Adipocyte (in vitro differentiated cells): Measurements from ENCODE around the gene FKBP11.

Experiments
- DNase-seq: peaks from one replicate; pipeline ENCODE4 v3.0.0-alpha.2; 2015; ENCODE audit warnings: low read depth
- H3K27me3 ChIP-seq: replicated peaks from 2 replicates; pipeline ENCODE4 v1.7.0; 2013; ENCODE audit warnings: mild to moderate bottlenecking, low read length, moderate library complexity; ENCODE audit not compliant: control insufficient read depth, insufficient read depth
- H3K36me3 ChIP-seq: 2 replicates; pipeline ENCODE4 v1.7.0; 2013; ENCODE audit warnings: low read length, mild to moderate bottlenecking, moderate library complexity; ENCODE audit not compliant: control insufficient read depth, insufficient read depth, severe bottlenecking
- H3K4me1 ChIP-seq: 2 replicates; pipeline ENCODE4 v1.7.0; 2013; ENCODE audit warnings: mild to moderate bottlenecking, low read length, moderate library complexity; ENCODE audit not compliant: control insufficient read depth, insufficient read depth
- H3K4me3 ChIP-seq: 2 replicates; pipeline ENCODE4 v1.7.0; 2013; ENCODE audit warnings: mild to moderate bottlenecking, low read length, moderate library complexity
- H3K9ac ChIP-seq: 2 replicates; pipeline ENCODE4 v1.7.0; 2013; ENCODE audit warnings: mild to moderate bottlenecking, low read length, moderate library complexity
- H3K9me3 ChIP-seq: 2 replicates; pipeline ENCODE4 v1.7.0; 2013; ENCODE audit warnings: mild to moderate bottlenecking, low read length, moderate library complexity; ENCODE audit not compliant: control insufficient read depth

The FKBP11 gene

GRCh38 chr12:48966177-48966895 is 41.0 kb upstream of the FKBP11 start:
- Histone ChIP-seq H3K4me3 (no peak overlapping the region), H3K27me3 (peaks cover 45% of the 10 kb centered on the region), H3K9ac (no peak overlapping the region), H3K36me3 (no peaks in the 10 kb centered on the region), H3K4me1 (no peaks in the 10 kb centered on the region), H3K9me3 (no peaks in the 10 kb centered on the region)
- DNase-seq = no peak

- Histone ChIP-seq H3K27me3 (peaks cover 35% of the 10 kb centered on the region), H3K4me3 (no peak overlapping the region), H3K9ac (no peak overlapping the region), H3K36me3 (no peaks in the 10 kb centered on the region), H3K9me3 (no peaks in the 10 kb centered on the region), H3K4me1 (no peaks in the 10 kb centered on the region)
- peak; percentile 50 for DNase-seq
These were observed 40.1 kb upstream of the FKBP11 start for GRCh38 chr12:48965298-48965838.

GRCh38 chr12:48961801-48962200 is 36.5 kb upstream of the FKBP11 start:
- DNase-seq = no peak
- Histone ChIP-seq H3K9ac (no peak overlapping the region), H3K9me3 (no peaks in the 10 kb centered on the region), H3K36me3 (no peaks in the 10 kb centered on the region), H3K4me3 (no peak overlapping the region), H3K27me3 (peaks cover 11% of the 10 kb centered on the region), H3K4me1 (peaks cover 6% of the 10 kb centered on the region)

GRCh38 chr12:48961331-48961730 is 36.0 kb upstream of the FKBP11 start:
- H3K4me3 ChIP-seq = no peak overlapping the region
- H3K27me3 ChIP-seq = peaks cover 11% of the 10 kb centered on the region
- H3K36me3 ChIP-seq = no peaks in the 10 kb centered on the region
- no peaks in the 10 kb centered on the region for H3K9me3 ChIP-seq
- H3K9ac ChIP-seq = no peak overlapping the region
- H3K4me1 ChIP-seq = peaks cover 6% of the 10 kb centered on the region
- no peak for DNase-seq

GRCh38 chr12:48960834-48961233 is 35.5 kb upstream of the FKBP11 start:
- Histone ChIP-seq H3K27me3 (peaks cover 11% of the 10 kb centered on the region), H3K4me1 (peaks cover 9% of the 10 kb centered on the region), H3K36me3 (no peaks in the 10 kb centered on the region), H3K9ac (no peak overlapping the region), H3K4me3 (no peak overlapping the region), H3K9me3 (no peaks in the 10 kb centered on the region)
- DNase-seq = no peak

- Histone ChIP-seq H3K9me3 (no peaks in the 10 kb centered on the region), H3K4me1 (peaks cover 22% of the 10 kb centered on the region), H3K27me3 (no peaks in the 10 kb centered on the region), H3K36me3 (peaks cover 21% of the 10 kb centered on the region), H3K9ac (peak overlapping the region; percentile 98), H3K4me3 (peak overlapping the region; percentile 98)
- no peak for DNase-seq
These were observed 32.7 kb upstream of the FKBP11 start for GRCh38 chr12:48958049-48958388.

- H3K4me1 ChIP-seq = peaks cover 22% of the 10 kb centered on the region
- peak within 1 kb of the TSS; percentile 98 for H3K4me3 ChIP-seq
- no peaks in the 10 kb centered on the region for H3K27me3 ChIP-seq
- H3K36me3 ChIP-seq = peaks cover 28% of the 10 kb centered on the region
- no peaks in the 10 kb centered on the region for H3K9me3 ChIP-seq
- H3K9ac ChIP-seq = peak within 1 kb of the TSS; percentile 98
- peak; percentile 98 for DNase-seq
These were observed 32.1 kb upstream of the FKBP11 start, which contains the start of gene ARF3 for GRCh38 chr12:48957141-48958048. Gene ARF3, minus strand, starts transcription at chr12:48957487. Its CDS starts 16,392 bp downstream, at chr12:48941095.

- peak; percentile 98 for DNase-seq
- H3K9me3 ChIP-seq = no peaks in the 10 kb centered on the region
- H3K36me3 ChIP-seq = peaks cover 33% of the 10 kb centered on the region
- peaks cover 22% of the 10 kb centered on the region for H3K4me1 ChIP-seq
- peak overlapping the region; percentile 98 for H3K4me3 ChIP-seq
- no peaks in the 10 kb centered on the region for H3K27me3 ChIP-seq
- peak overlapping the region; percentile 98 for H3K9ac ChIP-seq
These were observed 31.2 kb upstream of the FKBP11 start for GRCh38 chr12:48956279-48957140.

- Histone ChIP-seq H3K9me3 (no peaks in the 10 kb centered on the region), H3K4me1 (peaks cover 22% of the 10 kb centered on the region), H3K36me3 (peaks cover 33% of the 10 kb centered on the region), H3K27me3 (no peaks in the 10 kb centered on the region), H3K4me3 (peak overlapping the region; percentile 98), H3K9ac (no peak overlapping the region)
- DNase-seq = no peak
These were observed 29.7 kb upstream of the FKBP11 start for GRCh38 chr12:48954841-48955501.

- Histone ChIP-seq H3K9ac (no peak overlapping the region), H3K4me3 (no peak overlapping the region), H3K4me1 (peaks cover 22% of the 10 kb centered on the region), H3K27me3 (no peaks in the 10 kb centered on the region), H3K36me3 (peaks cover 38% of the 10 kb centered on the region), H3K9me3 (no peaks in the 10 kb centered on the region)
- no peak for DNase-seq
These were observed 28.8 kb upstream of the FKBP11 start for GRCh38 chr12:48954061-48954460.
